HG03097 (cell line): ENCODE data around the gene ZFHX3.

Experiments used
- ATAC-seq: cut with Tn5 transposase; IDR thresholded peaks from one replicate; pipeline ENCODE4 v1.9.1; 2021; ENCODE audit not compliant: unreplicated experiment, low FRiP score

The ZFHX3 gene

DNA sequence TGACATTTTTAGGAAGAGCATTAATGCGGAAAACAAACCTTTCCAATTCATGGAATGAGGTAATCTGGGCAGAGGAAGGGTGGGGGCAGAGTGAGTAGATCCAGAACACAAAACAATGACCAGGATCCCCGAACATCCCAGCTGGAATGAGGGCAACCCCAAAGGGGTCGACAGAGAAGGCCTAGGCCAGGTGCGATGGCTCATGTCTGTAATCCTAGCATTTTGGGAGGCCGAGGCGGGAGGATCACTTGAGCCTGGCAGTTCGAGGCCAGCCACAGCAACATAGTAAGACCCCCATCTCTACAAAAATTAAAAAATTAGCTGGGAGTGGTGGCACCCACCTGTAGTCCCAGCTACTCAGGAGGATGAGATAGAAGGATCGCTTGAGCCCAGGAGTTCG is 64.7 kb downstream of the ZFHX3 start:
- no peak for ATAC-seq

DNA sequence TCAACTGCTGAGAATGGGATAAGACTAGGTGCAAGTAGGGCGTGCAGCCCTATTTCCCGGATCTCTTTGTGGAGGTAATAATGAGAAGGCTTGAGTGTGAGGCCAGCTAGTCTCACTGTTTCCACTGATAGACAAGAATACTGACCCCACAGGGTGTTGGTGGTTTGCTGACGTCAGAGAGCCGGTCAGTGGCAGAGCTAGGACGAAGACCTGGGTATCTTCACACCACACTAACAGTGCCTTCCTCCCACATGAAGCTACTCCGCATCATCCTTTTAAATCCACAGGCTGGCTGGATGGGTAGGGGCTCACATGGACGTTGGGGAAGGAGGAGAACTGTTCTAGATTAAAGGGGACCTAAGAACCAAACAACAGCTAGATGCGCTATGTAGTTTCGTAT is 68.0 kb downstream of the ZFHX3 start:
- no peak for ATAC-seq

DNA sequence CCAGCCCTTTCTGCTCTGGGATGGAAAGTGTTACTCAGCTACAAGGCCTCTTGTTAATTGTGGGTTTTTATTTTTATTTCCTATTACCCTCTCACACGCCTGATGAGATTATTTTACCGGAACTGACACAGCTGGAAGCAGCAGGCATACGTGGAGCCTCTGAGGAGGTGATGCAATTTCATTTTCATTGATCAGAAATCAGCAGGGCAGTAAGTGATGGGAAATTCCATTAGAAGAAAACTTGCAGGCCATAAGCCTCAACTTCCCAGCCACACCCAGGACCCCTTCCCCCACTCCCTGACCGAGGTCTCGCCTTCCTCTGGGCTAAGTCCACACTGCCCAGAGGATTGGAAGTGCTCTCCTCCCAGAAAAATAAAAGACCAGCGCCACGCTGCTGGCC is 69.7 kb downstream of the ZFHX3 start:
- ATAC-seq: no peak

DNA sequence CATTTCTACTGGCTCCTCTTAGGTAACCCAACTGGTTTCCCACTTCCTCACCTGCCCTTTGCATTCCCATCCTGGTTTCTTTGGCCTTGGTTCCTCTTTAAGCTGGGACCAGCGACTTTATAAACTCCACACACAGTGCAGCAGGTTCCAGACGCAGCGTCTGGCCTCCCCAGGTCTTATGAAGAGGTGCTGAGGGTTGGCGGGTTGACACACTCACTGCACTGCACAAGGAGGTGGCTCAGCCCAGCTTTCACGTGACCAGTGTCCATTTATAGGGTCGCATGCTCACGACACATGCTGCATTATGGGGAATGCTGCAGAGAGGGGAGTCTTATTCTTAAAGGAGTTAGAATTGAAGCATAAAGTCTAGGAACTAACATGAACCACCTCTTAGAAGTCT is 70.8 kb downstream of the ZFHX3 start:
- no peak for ATAC-seq

DNA sequence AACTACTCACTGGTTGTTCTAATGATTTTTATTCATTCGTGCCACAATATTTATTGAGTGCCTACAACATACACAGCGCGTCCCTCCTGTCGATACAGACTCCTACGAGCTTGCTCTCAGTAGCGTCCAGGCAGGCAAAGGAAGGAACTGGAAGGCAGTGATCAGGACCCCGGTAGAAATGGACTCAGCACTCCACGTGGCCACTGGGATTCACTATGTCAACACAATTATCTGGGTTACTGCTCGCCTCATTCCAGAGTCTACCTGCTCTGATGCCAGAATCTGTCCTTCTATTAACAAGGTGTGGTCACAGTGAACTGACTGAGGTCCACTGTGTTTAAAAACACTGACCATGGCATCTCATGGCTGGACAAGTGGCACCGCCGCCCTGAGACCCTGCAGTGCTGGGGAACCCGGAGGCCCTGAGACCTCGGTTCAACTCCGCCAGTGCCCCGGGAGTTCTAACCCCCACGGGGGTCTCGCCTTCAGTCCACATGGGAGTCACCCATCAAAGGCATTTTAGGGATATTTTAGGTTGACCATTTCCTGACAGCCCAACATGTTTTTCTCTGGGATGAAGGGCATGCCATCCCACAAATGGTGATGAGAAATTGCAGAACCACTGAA is 71.4 kb downstream of the ZFHX3 start:
- ATAC-seq: no peak

DNA sequence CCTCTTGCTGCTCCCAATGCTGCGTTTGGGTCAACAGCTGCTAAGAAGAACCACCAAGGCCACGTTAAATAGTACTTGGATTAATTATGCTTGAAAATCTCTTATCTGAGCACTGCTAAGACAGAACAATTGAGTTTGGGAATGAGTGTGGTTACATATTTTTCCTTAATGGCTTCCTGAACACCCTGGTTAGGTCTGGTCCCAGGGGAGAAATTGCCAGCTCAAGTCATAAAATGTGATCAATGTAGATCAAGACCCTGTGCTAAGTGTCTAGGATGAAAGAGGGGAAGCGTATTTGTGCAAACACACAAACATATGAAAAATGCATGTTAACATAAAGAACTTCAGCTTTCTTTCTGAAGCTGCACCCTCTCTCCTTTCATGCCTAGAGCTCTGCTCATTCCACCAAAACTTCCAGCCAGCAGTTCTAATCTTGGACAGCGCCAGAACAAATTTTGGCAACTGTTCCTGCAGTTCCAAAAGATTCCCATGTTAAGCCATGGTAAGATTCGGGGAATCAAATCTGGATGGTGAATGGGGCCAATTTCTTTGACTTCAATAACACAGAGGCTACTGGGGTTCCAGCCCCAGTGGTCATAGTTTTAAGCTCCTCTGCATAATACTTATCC is 72.0 kb downstream of the ZFHX3 start:
- ATAC-seq: no peak

DNA sequence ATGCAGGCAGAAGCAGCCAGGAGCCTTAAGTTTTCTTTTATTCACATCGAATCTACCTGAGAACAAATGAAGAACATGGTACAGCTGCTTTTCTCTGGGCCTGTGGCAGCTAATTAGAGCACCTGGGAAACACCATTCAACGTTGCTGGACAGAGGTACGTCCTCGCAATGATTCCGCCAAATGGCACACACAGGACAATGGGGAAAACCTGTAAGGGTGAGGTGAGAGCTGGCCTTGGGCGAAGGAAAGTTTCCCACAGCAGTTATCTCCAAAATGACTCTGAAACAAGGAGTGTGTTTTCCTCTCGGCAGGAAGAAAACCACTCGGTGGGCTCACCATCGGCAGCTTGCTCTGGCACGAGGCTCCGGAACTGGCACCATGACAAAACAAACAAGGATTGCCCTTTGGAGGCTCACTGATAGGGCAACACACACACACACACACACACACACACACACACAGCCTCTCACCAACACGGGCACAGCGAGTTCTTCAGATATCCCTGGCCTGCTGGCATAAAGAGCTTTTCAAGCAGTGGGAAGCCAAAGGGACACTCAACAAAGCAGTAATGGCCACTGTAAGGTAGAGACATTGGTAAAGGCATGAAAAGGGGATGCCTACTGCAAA is 73.7 kb downstream of the ZFHX3 start:
- no peak for ATAC-seq

DNA sequence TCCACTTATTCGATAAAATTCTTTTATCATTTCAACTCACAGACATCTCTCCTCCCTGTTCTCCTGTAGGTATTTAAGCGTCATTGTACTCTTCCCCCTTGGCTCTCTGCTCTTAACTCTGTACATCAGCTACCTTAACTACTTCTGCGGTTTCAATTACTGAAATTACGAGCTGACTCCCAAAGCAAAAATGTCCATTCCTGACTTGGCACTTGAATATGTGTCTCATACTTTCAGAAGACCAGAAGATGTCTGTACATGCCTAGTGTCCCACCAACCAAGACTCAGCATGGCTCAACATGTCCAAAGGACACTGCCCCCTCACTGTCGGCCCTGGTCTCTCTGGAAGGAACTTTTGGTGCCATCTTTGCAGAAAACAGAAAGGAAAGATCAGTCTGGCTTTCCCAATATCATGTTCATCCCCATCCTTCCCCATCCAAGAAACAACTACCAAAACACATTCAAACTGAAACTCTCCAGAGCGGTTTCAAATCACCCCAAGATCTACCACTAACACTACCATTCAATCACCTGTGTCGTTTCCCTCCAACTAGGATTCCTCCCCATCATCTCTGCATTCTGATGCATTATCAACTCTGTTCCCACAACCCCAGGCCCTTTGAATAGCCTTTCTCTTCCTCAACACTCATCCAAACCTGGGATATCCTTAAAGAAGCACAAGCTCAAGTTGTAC is 74.9 kb downstream of the ZFHX3 start:
- no peak for ATAC-seq

DNA sequence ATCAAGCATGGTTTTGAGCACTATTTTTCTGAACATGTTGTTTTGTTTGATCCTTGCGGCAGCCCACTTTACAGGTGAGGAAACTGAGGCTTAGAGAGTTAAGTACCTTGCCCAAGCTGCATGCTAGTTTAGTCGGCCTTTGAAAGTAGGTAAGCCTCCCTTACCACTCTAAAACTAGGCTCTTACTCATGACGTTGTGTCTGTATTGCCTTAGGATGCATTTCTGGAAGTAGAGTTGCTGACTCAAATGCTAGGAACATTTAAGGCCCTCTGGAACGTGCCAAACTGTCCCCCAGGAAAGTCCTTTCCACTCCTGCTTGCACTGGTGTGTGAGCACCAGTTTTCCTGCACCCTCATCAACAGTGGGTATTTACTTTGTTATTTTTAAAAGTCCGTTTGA is 76.6 kb downstream of the ZFHX3 start:
- no peak for ATAC-seq

DNA sequence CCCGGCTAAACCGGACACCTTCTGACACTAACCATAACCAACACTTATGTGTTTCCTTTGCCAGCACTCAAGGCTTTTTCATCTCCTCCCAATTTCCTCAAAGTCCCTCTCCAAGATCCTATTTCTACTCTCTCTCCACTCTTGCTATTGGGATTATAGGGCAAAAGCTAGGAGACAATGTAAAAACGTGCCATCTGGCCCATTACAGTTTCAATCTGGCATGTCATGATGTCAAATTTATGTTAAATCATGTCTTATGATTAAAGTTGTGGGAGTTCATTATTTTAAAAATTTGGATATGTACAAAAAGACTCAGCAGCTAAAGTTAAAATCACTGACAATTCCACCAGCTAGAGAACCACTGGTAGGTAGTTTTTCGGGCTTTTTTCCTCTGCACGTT is 77.3 kb downstream of the ZFHX3 start:
- ATAC-seq: no peak

DNA sequence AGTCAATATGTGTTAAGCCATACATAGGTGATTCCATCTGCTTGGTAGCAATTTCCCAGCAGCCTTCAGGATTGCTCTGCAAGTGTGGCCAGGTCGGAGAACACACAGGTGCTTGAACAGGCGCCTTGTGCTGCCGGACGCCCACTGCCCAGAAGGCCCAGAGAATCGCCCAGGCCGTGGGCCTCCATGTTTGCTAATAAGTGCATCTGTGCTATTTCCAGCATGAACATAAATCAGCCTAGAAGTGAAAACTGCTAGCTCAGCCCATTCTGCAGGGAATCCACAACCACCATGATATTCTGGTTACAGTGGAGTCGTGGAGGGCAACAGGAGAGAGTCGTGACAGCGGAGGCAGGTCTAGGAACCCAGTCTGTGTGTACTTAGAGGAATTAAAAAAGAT is 78.1 kb downstream of the ZFHX3 start:
- ATAC-seq: no peak

DNA sequence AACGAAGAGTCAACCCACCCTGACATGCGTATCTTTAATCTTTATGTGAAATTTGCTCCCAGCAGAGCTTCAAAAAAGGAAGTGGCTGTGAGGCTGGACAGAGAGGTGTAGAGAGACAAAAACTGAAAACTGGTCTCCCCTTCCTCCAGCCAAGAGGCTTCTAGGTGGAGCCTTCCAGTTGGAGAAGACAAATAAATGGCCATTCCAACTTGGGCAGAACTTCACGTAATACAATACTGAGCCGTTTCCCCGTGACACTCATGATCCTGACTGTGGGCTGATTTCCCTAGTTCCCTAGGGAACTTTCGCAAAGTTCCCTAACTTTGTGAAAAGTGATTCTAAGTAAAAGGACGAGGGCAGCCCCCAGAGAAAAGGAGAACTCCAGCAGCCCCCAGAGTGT is 78.8 kb downstream of the ZFHX3 start:
- no peak for ATAC-seq

DNA sequence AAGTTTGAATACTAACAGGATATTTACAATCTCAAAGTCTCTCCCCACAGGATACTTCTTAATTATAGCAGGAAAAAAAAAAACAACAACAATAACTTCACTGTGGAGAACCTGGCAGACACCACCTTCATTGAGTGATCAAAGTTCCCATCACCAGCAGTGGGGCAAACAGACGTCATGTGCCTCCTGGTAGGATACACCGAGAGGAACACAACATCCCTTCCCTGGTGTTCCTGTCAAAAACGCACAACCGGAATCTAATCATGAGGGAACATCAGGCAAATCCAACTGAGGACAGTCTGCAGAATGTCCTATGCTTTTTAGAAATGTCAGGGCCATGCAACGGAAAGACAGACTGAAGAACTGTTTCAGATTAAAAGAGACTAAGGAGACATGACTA is 80.0 kb downstream of the ZFHX3 start:
- ATAC-seq: no peak

DNA sequence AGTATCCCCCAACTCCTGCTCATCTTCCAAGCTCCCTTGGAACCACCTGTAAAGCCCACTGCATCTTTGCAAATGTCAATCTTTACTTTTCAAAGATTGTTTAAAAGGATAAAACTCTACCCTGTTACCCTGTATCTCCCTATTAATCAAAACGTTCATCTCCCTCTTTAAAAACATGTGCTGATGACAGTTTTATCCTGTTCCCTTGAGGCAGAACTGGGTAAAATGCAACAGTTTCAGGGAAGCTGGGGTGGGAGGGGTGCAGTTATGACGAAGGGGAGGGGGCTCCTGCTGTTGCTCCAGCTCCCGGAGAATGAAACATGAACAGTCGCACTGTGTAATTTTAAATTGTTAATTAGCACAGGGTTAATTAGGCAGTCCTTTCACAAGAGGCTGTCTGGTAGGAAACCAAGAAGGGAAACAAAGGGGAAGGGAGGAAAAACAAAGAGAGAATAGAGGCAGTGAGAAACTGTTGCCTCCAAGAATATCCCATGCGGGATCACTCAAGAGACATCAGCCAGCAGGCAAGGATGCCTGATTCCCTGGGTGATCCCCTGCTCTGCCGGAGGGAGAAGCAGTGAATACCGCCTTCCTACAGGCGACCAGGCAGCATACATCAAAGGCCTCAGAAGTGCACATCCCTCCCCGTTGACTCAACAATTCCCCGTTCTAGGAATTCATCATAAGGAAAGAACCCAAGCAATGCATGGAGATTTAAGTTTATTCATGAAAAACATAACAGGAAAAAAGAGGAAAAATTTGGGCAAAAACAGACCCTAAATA is 84.2 kb downstream of the ZFHX3 start:
- ATAC-seq: no peak

DNA sequence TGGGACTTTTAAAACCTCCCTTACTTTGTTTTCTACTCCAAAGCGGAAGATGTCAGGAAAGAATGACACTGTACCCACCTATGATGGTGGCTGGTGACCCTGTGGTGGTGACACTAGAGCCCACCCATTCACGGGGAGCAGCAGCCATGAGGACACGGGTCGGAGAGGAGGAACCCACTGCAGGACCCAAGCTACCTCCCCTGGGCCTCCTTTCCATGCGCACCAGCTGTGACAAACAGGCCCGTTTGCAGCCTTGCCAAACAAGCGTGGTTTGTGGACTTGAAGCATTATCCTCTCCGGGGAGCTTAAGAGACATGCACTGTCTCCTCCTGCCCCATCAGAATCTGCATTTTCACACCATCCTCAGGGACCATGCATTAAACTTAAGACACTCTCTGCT is 85.6 kb downstream of the ZFHX3 start:
- ATAC-seq: no peak

DNA sequence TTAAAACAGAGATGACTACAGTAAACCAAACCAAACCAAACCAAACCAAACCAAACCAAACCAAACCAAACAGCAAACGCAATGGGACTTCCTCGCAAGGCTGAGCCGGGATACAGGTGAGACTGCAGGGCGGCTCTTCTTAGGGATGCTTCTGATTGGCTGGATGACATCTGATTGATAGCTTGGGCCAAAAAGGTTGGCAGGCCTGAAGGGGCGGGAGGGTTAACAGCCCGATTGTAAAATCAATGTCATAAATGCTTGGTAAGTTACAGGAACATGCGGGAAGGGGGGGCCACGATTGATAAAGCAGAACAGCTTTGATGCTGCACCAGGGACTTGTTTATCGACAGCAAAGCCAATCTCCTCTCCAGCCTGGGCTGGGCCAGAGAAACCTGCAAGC is 86.1 kb downstream of the ZFHX3 start:
- ATAC-seq: no peak

DNA sequence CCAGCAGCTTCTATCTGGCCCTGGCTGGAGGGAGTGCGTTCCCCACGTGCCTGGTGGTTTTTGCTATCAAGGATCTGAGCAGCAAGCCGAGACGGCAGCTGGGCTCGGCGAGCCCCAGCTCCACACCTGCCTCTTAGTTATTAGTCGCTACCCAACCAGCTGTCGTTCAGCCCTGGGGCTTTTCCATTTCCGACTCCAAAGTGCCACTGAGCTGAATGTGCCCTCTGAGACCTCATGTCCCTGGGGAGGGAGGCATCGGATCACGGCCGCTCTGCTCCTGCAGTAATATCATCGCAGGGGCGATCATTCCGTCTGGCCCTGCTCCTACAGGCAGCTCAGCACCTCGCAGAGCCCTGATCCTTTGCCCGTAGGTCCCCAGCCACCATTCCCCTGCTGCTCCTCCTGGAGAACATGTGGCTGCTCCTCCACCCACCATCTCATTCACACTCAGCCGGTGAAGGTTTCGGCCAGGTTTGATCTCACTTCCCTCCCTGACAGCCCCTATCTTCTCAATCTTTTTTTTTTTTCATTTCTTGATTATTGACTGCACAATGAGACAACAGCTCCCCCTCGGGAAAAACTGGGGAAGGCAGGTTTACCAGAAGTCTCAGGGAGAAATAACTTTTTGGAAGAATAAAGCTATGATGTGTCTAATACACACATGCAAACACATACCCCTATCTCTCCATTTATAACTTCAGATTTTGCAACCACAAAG is 86.7 kb downstream of the ZFHX3 start:
- ATAC-seq: no peak

DNA sequence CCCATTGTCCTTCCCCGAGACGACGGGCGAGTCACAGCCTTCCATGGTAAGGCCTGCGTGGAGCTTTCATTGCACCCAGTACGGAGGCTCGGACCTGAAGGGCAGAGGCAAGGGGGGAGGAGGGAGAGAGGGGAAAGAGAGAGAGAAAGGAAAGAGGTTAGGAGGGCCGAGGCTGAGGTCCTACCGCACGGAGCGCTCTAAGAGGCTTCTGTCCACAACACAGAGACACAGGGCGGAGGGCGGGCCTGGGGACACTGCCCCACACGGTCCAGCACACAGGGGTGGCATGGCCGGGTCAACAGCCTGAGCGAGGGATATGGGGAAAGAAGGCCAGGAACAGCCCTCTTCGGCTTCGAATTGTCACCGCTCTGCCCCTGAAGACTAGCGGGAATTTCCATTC is 87.8 kb downstream of the ZFHX3 start:
- no peak for ATAC-seq

DNA sequence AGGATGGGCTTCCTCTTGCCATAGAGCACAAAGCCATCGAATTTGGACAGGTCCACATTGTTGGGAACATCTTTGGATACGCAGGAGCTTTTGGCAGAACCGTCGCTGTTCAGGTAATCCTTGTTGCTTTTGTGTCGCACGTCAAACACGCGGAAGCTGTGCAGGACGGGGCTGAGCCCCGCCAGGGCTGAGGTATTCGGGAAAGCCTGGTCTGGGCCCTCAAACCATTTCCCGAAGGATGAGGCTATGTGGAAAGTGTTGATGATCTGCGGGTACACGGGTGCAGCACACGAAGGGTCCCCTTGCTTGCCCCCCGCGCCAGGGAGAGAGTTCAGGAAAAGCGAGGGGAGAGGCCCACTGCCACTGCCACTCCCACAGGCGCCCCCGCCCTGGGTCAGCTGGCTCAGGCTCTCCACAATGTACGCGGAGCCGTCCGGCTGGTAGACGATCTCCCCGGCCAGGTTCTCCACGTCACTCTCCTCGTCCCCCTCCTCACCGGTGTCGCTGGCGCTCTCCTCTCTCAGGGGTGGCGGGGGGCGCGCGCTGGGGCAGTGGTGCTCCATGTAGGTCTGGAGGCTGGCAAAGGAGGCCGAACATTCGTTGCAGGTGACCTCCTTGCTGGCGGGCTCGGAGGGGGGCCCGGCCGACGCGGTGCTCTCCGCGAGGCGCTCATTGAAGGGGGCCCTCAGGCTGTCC is 88.5 kb downstream of the ZFHX3 start:
- ATAC-seq: no peak
